Prostate gland (tissue), 2 donors: ENCODE data around the gene C10orf105.

ENCODE experiments used
- CTCF ChIP-seq, 4 experiments: fragments of 200-600 bp in 2 of 4; fragments of 450-650 bp in 2 of 4; sonication (generic) in 2 of 4; IDR thresholded peaks; 1 replicate in 3 of 4; 2 replicates in 1 of 4; pipeline ENCODE4 v1.5.1; 2016 to 2019; ENCODE audit warnings: antibody characterized with exemption in 4 of 4, mild to moderate bottlenecking in 2 of 4, moderate library complexity in 2 of 4
- POLR2A ChIP-seq: fragments of 450-650 bp; IDR thresholded peaks from one replicate; pipeline ENCODE4 v1.6.1; 2016; ENCODE audit warnings: antibody characterized with exemption, mild to moderate bottlenecking

GRCh38 chr10:71746344-71747037 is 26.9 kb upstream of the C10orf105 start:
- TF ChIP-seq POLR2A (no peak), CTCF (IDR thresholded peaks at IDR 0.05) (no peak)
